HG03342 (cell line): ENCODE measurements around the gene CABLES2.

Experiments
- ATAC-seq: cut with Tn5 transposase; IDR thresholded peaks from one replicate; pipeline ENCODE4 v1.9.1; 2021; ENCODE audit warnings: mild to moderate bottlenecking, moderate library complexity; ENCODE audit not compliant: unreplicated experiment

Gene CABLES2

GRCh38 chr20:62352402-62353288 is 54.4 kb downstream of the CABLES2 start:
- no peak for ATAC-seq

DNA sequence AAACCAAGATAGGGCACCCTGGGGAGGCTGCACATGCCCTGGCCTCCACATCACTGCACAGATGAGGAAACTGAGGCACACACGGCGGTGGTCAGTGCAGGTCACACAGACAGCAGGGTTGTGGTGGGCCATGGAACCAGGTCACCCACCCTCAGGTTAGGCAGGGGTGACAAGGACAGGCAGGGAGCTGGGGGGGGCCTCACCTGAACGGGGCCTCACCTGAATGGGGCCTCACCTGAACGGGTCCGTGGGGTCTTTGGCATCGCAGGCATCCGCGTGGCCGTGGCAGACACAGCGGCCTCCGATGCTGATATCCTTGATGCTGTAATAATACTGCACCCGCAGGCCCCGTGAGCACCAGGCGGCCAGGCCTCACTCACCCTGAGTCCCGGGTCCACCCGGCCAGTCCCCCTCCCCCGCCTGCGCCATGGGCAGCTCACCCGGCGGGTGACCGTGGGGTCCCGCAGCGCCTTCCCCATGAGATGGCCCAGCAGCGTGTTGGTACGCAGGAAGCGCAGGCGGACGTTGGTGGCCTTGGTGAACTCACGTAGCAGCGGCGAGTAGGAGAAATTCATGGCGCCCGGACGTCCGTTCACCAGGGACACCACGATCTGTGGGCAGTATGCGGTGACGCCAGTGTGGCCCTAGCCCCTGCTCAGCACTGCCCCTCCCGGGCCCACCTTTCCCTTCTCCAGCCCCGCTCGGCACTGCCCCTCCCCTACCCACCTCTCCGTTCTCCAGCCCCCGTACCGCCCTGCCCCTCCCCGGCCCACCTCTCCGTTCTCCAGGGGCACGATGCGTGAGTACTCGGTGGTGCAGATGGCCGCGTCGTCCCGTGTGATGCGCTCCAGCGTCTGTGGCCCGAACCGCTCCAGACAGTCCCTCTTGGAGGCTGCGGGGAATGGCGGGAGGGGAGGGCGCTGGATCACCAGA is 55.4 kb downstream of the CABLES2 start:
- no peak for ATAC-seq

DNA sequence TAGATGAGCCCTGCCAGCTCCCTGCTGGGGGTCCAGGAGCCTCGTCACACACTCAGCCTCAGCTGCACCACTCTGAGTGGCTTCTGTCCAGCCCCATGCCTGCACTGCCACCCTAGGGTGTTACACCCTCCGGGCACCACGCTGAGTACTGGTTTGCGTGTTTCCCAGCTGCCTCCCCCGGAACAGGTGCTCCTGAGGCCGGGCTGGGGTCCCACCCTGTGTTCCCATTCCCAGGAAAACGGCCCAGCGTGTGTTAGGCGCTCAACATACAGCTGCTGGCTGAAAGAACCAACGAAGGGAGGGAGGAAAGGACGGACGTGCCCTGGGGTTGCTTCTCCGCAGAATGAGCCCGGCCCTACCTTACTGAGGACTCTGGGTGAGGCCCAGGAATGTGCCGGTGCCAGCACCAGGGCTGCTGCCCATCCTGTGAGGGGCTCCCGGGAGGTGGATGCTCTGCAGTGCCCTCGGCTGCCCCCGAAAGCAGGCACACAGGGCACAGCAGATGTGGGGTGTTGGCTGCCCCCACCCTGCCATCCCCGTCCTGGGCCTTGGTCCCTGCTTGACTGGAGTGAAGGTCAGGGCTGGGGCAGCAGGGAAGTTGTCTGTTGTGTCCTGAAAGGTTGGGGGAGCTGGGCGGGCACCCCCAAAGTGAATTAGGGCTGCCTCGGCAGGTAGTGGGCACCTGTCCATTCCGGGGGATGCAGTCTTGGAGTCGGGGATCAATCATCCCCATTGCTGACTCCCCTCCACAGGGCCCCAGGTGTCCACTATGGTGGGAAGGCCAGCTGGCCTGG is 56.3 kb downstream of the CABLES2 start:
- ATAC-seq, result no peak

DNA sequence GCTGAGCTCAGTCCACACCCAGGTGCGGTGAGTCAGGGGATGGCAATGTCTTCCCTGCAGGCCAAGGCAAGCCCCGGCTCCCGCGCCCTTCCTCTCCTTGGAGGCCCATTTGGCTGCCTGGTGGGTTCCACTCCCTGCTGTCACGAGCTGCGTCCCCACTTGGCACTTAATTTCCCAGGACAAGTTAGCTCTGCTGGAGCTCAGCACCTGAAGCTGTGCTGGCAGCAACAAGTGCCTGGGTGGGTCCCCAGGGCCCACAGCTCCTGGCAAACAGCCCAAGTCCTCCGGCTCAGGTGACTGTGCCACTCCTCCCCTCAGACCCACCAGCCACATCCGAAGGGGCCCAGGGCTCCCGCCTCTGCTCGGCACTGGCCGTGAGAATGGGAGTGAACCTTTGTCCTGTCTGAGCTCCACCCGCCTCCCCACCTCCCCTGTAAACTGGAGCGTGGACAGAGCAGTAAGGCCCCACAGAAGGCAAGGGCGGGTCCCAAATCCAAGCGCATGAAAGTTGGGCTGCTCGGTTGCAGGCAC is 56.9 kb downstream of the CABLES2 start:
- no peak for ATAC-seq

- ATAC-seq, result no peak
Observed at GRCh38 chr20:62349556-62350097, 57.5 kb downstream of the CABLES2 start.

- no peak for ATAC-seq
Observed at GRCh38 chr20:62348604-62349003, 58.5 kb downstream of the CABLES2 start.

GRCh38 chr20:62347445-62347844 is 59.6 kb downstream of the CABLES2 start:
- ATAC-seq, result no peak

DNA sequence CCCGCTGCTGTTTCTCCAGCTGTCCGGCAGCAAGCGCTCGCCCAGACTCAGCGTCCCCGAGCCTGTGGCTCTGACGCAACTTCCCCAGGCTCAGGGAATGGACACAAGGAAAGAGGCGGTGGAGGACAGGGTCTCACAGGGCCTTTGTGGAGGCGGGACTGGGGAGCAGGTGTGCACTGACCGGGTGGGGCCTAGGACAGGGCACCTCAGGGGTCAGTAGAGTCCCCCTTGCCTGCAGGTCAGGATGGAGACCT is 60.0 kb downstream of the CABLES2 start:
- ATAC-seq, result no peak

DNA sequence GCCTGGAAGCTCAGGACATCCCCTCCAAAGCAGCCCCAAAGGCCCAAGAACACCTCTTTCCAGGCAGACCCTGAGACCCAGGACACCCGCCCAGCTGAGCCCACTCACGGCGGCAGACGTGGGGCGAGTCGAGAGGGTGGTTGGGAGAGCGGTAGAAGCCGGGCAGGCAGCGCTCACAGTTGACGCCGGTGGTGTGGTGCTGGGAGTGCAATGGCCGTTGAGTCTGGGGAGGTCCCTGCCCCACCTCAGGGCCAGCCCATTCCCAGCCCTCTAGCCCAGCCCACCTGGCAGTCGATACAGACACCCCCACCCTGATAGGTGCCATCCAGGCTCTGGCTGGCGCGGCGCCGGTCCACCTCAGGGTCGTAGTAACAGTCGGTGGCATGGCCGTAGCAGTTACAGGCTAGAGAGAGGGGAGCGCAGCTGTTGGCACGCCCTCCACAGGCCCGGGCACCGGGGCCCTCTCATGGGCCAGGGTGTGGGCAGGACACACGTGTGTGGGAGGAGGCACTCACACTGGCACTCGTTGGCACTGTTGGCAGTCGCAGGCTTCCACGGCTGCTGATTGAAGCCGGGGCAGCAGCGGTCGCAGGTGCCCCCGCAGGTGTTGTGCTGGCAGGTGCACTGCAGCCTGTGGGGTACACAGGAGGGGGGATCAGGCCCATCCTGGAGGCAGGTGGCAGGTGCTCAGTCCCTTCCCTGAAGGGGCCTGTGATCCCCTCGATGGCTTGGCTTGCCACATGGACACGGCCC is 60.5 kb downstream of the CABLES2 start:
- no peak for ATAC-seq

- no peak for ATAC-seq
Observed at GRCh38 chr20:62345681-62346370, 61.3 kb downstream of the CABLES2 start.

DNA sequence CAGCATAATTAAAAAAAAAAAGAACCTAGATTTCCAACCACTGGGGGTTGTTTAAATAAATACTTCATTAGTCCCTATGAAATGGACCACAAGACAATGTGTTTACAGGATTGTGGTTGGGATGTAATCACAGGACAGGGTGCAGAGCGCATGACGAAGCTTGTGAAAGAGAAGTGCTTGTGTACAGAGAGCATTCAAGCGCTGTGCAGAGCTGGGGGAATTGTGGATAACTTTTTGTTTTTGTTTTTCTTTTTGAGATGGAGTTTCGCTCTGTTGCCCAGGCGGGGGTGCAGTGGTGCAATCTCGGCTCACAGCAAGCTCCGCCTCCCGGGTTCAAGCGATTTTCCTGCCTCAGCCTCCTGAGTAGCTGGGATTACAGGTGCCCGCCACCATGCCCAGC is 62.3 kb downstream of the CABLES2 start:
- ATAC-seq, result no peak

DNA sequence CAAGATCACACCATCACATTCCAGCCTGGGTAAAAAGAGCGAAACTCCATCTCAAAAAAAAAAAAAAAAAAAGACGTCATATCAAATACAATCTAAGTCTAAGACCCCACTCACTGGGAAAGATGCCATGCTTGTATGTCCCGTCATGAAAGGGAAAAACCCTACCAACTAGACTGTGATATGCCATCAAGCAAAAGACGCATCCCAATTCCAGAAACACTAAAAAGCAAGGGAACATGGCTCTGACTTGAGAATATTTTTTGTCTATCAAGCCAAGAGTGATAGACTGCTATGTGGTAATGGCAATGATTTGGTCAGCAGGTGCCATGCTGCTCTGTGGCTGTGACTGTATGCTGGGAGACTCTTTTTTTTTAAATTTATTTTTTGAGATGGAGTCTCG is 63.0 kb downstream of the CABLES2 start:
- no peak for ATAC-seq

- no peak for ATAC-seq
Observed at GRCh38 chr20:62342910-62343309, 64.2 kb downstream of the CABLES2 start.

DNA sequence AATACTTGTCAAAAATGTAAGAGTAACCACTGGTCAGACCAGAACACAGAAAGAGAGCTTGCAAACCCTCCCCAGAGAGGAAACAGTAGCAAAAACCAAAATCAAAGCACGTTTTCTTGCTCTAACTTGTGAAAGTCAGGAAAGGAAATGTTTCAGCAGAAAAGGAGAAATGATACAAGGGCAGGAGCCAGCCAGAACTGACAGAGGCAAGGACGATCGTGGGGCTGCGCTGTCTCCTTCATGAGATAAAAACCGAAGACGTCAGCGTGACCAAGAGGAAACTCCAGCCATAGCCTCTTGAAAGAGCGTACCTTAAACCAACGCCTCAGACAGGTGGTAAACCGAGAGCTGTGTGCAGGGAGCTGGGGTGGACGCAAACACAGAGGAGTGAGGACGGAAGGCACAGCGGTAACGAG is 67.4 kb downstream of the CABLES2 start:
- peak; percentile 80 for ATAC-seq
